ENCODE data around the gene CLINT1. TPM values are rescaled to one million over a fixed set of nuclear protein-coding genes. Genes with fewer than 3 reads are reported as not detected.

The CLINT1 gene
- total and polyA plus RNA-seq, 2 of the 13 experiments (the other 11 are each of a cell fraction or from before 2014, with no cell fraction given): 64.0 to 104 TPM

DNA sequence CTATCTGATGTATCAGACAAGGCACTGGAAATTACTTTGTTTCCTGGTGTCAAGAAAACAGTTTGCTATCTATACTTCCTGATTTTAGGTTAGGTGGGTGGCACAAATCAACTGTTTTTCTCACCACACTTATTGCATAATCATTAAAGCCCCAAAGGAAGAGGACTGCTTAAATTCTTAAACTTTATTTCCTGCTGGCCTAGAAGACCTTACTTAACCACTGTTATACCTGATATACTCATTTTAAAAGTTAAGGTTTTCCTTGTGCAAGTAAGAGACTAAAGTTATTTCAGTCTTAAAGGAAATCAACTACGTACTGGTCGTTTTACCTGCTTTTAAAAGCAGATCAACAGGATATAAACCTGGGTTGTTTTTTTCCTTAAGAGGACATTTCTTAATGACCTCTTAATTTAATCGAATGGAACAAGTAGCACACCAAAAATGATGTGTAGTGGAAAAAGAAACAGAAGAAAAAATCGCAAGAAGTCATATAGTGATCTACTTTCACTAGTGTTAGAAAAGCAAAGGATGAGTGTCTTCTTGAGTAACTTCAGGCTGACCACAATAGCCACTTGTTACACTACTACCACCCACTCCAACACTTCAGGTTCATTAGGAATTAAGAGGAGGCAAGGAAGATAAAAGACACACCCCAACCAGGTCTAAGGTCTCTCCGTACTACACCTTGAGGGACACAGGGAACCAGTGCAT, 974 bp downstream of the CLINT1 start:
- Histone ChIP-seq H2AFZ (ENCODE audit: low read length) (no peak overlapping the region), H3K27me3 (ENCODE audit: control insufficient read depth in 1 of 2, insufficient read depth in 2 of 2, low read length in 2 of 2) (no peaks in the 10 kb centered on the region), H3K27ac (ENCODE audit: extremely low read length, insufficient read depth, low read length) (peak overlapping the region; percentile 78), H4K20me1 (ENCODE audit: insufficient read depth, low read length) (peaks cover 17% of the 10 kb centered on the region), H3K9ac (ENCODE audit: insufficient read depth, low read depth, low read length) (peak overlapping the region; percentile 90), H3K9me3 (ENCODE audit: low read length) (no peaks in the 10 kb centered on the region), H3K4me2 (ENCODE audit: low read depth, low read length) (peak overlapping the region; percentile 87), H3K4me3 (replicated peaks in 1 of 3; ENCODE audit: insufficient read depth in 1 of 3, low read depth in 2 of 3, low read length in 3 of 3) (peak overlapping the region; percentile 82 to 92 (median 86)), H3K79me2 (ENCODE audit: insufficient read depth, low read length) (peaks cover 55% of the 10 kb centered on the region), H3K4me1 (ENCODE audit: insufficient read depth, low read length) (peaks cover 69% of the 10 kb centered on the region), H3K36me3 (replicated peaks in 1 of 2; ENCODE audit: control insufficient read depth in 1 of 2, insufficient read depth in 2 of 2, low read length in 2 of 2) (peaks cover 0 to 2% of the 10 kb centered on the region in 2 experiments; a peak in 2 of 5 replicates)
- no TSS peak for BruUV-seq (replicated peaks)
- in situ Hi-C loops (cut with HindIII; ENCODE audit: extremely low pct_ligation_motif_present, low pct_unique_long_range_greater_than_20kb) (no loop called here), intact Hi-C loops (cut with micrococcal nuclease; ENCODE audit: unreplicated experiment) (no loop called here)
- CTCF ChIA-PET (ENCODE audit: low intra/inter-chr PET ratio, low total read pairs): no interaction called here
- WGBS (ENCODE audit: low lambda C conversion rate): 2% methylated on average over 4 of the region's 5 CpGs
- POLR2A ChIA-PET: interaction anchor here (1.4 kb wide), 3 partner anchors 12 to 91 kb away, joined by 6 to 12 read pairs (median 9); no protein-coding TSS in a partner anchor
- no peak for DNase-seq (ENCODE audit: low spot score)
- FAIRE-seq: no peak
- peak; percentile 16 for ATAC-seq
- TF ChIP-seq, protein P1, sequence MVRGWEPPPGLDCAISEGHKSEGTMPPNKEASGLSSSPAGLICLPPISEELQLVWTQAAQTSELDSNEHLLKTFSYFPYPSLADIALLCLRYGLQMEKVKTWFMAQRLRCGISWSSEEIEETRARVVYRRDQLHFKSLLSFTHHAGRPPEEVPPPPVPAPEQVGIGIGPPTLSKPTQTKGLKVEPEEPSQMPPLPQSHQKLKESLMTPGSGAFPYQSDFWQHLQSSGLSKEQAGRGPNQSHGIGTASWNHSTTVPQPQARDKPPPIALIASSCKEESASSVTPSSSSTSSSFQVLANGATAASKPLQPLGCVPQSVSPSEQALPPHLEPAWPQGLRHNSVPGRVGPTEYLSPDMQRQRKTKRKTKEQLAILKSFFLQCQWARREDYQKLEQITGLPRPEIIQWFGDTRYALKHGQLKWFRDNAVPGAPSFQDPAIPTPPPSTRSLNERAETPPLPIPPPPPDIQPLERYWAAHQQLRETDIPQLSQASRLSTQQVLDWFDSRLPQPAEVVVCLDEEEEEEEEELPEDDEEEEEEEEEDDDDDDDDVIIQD (CRISPR knock-in tag; IDR thresholded peaks at IDR 0.05; ENCODE audit: low read depth): no peak
- TF ChIP-seq AGO2 (optimal IDR thresholded peaks at IDR 0.05; ENCODE audit: low read depth, low read length): no peak
- no peak for TF ChIP-seq PHF8 (CRISPR knock-in tag; IDR thresholded peaks at IDR 0.05)
- TF ChIP-seq ZNF782 (CRISPR knock-in tag; IDR thresholded peaks at IDR 0.05; ENCODE audit: borderline replicate concordance): no peak
- peak; percentile 58; the same call in 1 of the 2 replicates for TF ChIP-seq CEBPB (IDR thresholded peaks at IDR 0.05; ENCODE audit: borderline replicate concordance, low read depth, low read length)
- no peak for TF ChIP-seq ELF1 (CRISPR knock-in tag; IDR thresholded peaks at IDR 0.05)
- no peak for TF ChIP-seq ZBTB33 (CRISPR knock-in tag; IDR thresholded peaks at IDR 0.05)
- TF ChIP-seq, protein P2, sequence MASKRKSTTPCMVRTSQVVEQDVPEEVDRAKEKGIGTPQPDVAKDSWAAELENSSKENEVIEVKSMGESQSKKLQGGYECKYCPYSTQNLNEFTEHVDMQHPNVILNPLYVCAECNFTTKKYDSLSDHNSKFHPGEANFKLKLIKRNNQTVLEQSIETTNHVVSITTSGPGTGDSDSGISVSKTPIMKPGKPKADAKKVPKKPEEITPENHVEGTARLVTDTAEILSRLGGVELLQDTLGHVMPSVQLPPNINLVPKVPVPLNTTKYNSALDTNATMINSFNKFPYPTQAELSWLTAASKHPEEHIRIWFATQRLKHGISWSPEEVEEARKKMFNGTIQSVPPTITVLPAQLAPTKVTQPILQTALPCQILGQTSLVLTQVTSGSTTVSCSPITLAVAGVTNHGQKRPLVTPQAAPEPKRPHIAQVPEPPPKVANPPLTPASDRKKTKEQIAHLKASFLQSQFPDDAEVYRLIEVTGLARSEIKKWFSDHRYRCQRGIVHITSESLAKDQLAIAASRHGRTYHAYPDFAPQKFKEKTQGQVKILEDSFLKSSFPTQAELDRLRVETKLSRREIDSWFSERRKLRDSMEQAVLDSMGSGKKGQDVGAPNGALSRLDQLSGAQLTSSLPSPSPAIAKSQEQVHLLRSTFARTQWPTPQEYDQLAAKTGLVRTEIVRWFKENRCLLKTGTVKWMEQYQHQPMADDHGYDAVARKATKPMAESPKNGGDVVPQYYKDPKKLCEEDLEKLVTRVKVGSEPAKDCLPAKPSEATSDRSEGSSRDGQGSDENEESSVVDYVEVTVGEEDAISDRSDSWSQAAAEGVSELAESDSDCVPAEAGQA (IDR thresholded peaks at IDR 0.05; ENCODE audit: low read depth): no peak
- TF ChIP-seq, protein P2 (CRISPR knock-in tag; IDR thresholded peaks at IDR 0.05; ENCODE audit: borderline replicate concordance): no peak
- TF ChIP-seq, protein P3, sequence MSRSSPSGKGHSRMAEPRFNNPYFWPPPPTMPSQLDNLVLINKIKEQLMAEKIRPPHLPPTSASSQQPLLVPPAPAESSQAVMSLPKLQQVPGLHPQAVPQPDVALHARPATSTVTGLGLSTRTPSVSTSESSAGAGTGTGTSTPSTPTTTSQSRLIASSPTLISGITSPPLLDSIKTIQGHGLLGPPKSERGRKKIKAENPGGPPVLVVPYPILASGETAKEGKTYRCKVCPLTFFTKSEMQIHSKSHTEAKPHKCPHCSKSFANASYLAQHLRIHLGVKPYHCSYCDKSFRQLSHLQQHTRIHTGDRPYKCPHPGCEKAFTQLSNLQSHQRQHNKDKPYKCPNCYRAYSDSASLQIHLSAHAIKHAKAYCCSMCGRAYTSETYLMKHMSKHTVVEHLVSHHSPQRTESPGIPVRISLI (CRISPR knock-in tag; IDR thresholded peaks at IDR 0.05; ENCODE audit: borderline replicate concordance): no peak
- no peak for TF ChIP-seq ZNF510 (CRISPR knock-in tag; IDR thresholded peaks at IDR 0.05; ENCODE audit: low read depth)
- TF ChIP-seq NR2C2 (CRISPR knock-in tag; IDR thresholded peaks at IDR 0.05; ENCODE audit: borderline replicate concordance): no peak
- TF ChIP-seq MXI1 (IDR thresholded peaks at IDR 0.05; ENCODE audit: borderline replicate concordance, low read depth, low read length): no peak

Data from HepG2 (cell line).